HG03442 (cell line): Measurements from ENCODE around the gene SETD6.
"Not testable (repeated sequence)": the region's sequence is repeated elsewhere in the genome, so short reads cannot be mapped to it uniquely, and the experiment has no call there.

ENCODE experiments used
- ATAC-seq: cut with Tn5 transposase; IDR thresholded peaks from one replicate; pipeline ENCODE4 v1.9.1; 2021; ENCODE audit warnings: mild to moderate bottlenecking, moderate library complexity; ENCODE audit not compliant: unreplicated experiment

SETD6 gene, protein sequence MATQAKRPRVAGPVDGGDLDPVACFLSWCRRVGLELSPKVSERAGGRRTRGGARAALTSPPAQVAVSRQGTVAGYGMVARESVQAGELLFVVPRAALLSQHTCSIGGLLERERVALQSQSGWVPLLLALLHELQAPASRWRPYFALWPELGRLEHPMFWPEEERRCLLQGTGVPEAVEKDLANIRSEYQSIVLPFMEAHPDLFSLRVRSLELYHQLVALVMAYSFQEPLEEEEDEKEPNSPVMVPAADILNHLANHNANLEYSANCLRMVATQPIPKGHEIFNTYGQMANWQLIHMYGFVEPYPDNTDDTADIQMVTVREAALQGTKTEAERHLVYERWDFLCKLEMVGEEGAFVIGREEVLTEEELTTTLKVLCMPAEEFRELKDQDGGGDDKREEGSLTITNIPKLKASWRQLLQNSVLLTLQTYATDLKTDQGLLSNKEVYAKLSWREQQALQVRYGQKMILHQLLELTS

DNA sequence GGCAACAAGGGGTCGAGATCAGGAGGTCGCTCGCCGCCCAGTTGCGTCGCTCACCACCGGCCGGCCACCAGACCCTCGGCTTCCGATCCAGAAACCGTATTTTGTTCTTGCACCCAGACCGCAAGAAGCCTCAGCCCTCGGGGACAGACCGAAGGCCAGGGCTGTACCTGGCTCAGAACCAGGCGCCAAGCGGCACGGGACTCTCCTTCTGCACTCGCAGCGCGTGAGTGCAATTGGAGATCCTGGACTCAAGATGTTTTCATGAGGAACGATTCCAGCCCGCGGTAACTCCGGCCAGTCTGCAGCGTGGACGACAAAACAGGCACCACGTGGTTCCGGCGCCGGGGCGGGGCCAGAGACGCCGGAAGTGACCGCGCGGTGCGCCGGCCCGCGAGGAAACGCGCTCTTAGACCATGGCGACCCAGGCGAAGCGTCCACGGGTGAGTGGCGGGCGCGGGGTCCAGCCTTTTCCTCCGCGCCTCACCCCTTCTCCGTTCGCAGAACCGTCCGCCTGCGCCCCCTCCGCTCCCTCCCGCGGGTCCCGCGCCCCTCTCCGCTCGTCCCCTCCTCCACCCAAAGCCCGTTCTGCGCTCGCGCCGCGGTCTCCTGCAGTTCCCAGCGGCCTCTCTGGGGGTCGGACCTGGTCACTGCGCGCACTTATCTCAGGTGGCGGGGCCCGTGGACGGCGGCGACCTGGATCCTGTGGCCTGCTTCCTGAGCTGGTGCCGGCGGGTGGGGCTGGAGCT lies at the start of gene SETD6:
Gene SETD6, plus strand, starts transcription at position 393 of the 746 bp plus-strand sequence. Its CDS starts 21 bp downstream, at position 414.
- ATAC-seq, result peak; percentile 77

DNA sequence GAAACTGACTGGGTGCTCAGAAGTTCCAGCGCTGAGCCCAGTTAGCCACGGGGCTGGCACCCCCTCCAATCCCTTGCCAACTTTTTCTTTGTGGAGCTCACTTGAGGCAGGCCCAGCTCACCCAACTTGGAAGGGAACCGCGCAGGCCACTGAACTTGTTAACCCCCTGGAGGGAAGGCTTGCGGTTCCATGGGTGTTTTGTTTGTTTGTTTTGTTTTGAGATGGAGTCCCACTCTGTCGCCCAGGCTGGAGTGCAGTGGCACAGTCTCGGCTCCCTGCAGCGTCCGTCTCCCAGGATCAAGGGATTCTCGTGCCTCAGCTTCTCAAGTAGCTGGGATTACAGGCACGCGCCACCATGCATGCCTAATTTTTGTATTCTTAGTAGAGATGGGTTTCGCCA lies 49.5 kb upstream of the SETD6 start:
- no peak for ATAC-seq

DNA sequence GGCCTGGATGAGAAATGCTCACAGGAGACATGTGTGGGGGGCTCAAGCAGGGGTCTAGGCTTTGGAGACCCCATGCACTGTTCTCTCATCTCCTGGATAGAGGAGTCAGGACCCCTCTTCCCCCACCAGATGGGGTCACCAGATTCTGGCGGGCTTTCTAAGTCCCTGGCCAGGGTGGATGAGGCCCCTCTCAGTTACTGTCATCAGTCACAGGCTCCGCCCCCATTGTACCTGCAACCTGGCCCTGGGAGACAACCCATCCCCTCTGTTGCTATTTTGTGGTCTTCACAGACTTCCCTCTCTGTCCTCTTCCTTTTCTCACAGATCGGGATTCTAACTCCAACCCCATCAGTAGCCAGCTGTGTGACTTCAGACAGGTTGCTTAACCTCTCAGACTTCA lies 48.9 kb upstream of the SETD6 start:
- ATAC-seq, result no peak

DNA sequence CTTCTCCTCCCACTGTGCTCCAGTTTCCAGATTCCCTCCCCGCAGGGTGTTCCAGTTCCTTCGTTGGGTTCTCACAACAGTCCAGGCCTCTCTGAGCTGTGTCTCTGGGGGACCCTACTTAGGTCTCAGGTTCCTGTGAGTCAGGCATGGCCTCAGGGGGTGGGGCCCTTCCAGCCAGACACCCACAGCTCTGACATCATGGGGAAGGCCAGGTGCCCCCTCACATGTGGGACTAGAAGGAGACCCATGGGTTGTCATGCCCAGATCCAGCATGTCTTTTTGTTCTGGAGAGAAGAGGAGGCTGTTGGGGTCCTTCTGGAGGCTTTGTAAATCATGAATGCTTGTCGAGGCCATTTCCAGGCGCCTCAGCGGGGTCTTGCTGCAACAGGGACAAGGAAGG lies 47.4 kb upstream of the SETD6 start:
- ATAC-seq, result no peak

DNA sequence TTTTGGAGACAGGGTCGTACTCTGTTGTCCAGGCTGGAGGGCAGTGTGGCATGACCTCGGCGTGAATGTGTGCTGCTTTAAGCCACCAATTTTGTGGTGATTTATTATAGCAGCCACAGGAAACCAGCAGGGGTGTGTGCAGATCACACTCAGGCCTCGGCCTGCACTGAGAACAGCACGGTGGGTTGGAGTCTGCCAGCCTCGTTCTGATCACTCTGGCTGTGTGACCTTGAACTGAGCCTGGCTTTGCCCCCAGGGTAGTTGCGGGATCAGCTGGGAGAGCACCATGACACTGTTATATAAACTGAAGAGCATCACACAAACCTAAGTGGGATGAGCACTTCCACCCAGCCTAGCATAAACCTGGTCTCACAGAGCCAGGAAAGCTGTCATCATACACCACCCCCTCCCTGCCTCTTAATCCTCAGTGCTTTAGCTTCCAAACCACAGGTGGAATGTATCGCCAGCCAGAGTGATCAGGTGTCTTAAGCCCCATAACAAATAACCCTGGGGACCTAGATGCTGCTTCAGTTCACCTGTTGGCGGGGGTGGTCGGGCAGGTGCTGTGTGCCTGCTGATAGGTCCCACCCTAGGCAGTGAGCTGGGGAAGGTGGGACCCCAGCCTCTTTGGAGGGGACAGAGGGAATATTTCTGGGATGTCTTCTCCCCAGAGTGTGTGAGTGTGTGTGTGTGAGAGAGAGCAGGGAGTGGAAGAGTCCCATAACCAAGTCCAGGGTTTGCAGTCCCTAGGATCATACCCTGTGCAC lies 43.9 kb upstream of the SETD6 start:
- ATAC-seq, result no peak

DNA sequence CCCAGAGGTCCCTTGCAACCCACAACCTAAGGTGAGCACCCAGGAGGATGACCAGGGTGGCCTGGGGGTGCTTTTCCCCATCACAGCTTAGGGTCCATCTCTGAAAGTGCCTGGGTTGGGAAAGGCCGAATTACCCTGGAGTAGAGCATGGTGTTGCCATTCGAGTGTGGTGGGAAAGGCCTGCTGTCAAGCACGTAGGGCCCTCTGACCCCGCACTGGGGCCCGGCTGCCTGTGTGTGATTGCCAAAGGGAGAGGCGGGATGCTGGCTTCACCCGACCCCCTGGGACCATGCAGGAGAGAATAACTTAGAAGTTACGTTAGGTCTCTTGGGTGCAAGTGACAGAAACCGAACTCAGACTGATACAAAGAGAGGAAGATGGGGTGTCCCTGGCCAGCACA lies 43.1 kb upstream of the SETD6 start:
- no peak for ATAC-seq

DNA sequence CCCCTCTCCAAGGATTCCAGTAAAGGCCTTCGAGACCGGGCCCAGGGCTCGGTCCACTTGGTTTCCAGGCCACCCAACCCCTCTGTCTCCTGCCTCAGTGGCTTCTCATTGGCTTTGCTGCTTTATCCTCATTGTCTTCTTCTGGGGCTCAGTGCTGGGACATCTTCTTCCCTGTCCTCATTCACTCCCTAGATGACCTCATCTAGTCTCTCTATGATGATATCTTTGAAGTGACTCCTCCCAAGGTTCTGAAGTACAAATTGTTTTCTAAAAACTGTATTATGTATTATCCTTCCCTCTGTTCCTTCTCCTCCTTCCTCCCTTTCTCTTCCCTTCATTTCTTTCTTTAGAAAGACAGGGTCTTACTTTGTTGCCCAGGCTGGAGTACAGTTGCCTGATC lies 42.5 kb upstream of the SETD6 start:
- ATAC-seq, result no peak

DNA sequence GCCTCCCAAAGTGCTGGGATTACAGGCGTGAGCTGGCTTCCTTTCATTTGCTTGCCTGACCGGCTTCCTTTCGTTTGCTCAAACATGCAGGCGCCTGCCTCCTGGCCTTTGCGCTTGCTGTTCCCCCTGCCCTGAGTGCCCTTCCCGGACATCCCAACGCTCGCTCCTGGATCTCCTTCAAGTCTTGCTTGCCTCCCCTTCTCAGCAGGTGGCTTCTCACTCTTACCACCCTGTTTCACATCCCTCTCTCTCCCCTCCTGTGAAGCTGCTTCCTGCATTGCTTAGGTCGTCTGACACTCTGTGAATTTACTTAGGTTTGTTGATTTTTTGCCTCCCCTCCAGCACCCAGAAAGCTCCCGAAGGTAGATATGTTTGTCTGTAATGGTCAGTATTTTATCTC lies 41.0 kb upstream of the SETD6 start:
- no peak for ATAC-seq

DNA sequence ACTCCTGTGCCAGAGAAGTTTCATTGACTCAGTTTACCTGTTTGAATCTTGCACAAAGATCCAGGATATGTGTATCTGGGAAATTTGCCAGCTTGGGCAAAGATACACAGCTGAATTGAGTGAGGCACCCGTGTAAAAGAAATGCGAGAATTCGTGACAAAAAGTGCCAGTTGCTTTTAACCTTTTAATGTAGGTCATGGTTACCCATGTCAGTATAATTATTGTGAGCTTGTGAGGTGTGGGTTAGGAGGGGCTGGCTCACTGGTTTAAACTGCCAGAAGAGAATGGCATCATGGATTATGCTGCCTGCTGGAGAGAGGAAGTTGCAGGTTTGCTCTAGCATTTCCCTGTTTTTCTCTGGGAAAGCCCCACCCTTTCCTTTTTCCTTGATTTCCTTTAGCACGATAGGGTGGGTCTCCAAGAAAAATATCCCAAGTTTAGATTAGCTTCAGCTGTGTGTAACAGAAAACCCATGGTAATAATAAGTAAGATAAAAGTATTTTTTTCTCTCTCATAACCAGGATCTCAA lies 40.2 kb upstream of the SETD6 start:
- no peak for ATAC-seq

DNA sequence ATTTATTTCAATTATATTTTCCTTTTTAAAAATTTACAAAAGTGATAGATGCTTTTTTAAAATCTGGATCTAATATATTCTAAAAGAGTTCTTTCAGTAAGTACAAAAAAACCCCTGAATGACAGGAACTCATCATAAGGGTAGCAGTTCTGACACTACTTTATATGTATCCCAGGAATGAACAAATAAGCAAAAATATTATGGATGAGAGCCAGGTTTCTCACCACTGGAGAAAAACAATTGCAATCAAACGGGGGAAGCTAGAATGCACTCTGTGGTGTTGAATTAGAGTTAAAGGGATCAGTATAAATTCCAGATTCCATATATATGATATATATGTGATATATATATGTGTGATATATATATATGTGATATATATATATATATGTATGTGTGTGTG lies 38.5 kb upstream of the SETD6 start:
- ATAC-seq, result no peak

DNA sequence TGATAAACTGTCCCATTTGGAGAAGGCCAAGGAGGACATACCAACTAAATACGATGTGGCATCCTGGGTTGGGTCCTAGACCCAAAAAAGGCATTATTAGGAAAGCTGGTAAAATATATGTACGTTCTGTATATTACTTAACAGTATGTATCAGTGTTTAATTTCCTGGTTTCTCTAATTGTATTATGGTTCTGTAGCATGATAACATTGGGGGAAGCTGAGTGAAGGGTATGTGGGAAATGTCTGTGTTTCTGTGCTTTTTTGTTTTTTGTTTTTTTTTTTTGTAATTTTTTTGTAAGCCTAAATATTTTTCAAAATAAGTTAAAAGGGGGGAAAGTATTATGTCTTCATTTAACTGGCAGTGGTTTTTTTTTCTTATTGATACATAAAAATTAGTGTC lies 36.9 kb upstream of the SETD6 start:
- ATAC-seq, result no peak

DNA sequence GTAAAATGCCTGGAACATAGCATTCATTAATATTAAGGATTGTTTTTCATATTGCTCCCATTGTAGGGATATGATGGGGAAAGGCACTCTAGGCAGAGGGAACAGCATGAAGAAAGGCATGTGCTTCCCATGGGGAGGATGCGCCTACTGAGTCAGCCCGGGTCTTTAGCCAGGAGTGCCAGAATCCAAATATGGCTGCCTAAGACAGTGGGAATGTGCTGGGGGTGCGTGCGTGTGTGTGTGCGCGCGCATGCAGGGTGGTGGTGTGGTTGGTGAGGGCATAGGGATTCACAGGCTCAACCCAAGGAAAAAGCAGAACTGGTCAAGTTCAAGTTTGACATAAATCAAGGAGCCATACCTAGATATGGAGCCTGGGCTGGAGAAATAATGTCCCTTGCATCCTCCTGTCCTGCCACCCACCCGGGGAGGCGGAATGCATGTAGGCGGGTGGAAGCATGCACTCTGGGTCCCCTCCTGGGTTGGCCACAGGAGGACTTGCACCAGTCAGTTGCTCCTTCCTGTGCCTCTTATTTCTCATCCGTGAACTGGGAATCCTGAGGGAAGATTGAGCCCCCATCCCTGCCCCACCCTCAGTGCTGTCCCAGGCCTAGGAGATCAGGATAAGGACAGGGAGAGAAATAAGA lies 34.0 kb upstream of the SETD6 start:
- no peak for ATAC-seq

DNA sequence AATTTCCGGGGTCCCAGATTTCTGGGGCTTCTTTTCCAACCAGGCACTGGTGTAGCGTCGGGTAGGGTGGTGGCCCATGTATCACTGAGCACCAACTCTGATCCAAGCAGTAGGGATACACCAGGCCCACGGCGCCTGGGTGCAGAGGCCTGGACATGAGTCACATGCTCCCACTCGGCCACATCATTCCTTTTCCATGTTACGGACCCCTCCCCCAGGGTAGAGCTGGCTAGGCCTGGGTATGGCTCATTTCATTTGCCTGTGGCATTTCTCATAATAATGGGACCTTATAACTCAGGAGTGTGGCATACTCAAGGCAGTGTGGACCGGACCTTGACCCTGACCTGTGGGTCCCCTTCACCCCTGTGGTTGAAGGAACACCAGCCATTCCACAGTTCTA lies 33.4 kb upstream of the SETD6 start:
- ATAC-seq, result no peak

DNA sequence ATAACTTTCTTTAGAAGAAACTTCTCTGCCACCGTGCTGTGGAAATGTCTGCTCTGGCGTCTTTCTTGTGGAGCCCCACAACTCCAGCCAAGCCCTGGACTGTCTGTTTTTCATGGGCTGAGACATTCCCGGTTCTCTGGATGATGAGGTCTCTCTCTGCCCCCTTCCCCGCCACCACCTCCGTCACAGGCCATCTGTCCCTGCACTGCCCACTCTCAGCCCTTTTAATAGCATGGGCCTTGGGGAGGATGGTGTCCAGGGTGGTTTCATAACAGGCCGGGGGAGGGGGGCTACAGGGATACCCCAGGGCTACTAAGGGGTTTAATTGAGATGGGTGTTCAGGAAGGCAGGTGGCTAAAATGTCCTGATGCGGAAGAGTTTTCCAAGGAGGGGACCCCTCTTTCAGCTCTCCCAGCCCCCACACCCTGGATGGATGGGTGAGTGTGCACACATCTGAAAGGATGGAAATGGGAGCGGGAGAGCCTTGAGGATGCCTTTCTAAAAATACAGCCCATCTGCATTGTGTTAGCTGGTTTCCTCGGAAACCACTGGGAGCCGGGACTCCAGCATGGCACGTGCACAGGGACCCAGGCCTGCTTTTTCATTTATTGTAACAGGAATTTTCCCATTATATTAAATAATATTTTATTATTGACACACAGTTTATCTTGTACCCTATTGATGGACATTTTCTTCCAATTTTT lies 30.0 kb upstream of the SETD6 start:
- no peak for ATAC-seq

DNA sequence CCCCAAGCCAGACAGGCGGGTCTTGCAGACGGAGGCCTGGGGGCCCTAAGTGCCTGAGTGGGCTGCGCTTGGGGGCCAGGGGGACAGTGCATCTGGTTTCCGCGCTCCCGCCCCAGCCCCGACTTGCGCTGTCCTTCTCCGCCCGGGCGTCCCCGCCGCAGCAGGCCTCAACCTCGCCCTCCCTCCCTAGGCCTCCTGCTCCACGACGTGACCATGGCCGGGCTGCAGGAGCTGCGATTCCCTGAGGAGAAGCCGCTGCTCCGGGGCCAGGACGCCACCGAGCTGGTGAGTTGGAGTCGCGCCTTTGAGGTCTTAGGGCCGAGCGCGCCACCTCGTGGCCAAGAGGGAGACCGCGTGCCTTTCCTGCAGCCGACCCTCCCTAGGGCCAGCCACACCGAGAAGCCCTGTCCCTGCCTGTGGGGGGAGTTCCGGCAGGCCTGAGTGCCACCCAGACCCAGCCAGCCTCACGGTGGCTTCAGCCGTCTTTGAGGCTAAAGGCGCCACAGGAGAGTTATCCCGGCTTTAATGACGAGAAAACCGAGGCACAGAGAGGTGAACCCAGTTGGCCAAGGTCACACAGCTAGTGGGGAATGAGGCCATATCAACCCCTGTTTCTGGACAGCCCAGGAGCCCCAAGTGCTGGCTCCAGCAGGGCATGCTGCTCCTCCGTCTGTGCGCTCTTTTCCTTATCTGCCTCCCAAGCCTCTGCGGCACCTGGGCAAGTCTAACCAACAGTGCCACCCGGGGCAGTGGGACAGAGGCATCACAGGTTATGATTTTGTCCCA lies 27.6 kb upstream of the SETD6 start:
- peak; percentile 78 for ATAC-seq

DNA sequence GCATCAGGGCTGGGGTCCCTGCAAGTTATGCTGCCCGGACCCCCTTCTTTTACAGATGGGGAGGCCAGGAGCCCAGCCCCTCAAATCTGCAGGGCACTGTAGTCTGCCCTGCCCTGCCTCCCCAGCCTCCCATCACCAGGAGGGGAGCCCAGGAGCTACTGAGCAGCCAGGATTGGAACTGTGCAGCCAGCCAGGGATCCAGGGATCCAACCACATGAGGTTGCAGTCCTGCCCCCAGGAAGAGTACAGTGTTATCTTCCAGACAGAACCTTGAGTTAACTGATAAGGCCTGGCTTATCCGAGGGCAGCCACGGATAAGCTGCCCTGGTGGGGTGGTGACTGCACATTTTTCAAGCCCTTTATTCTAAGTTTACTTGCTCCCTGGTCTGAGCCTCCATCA lies 26.8 kb upstream of the SETD6 start:
- ATAC-seq, result no peak

DNA sequence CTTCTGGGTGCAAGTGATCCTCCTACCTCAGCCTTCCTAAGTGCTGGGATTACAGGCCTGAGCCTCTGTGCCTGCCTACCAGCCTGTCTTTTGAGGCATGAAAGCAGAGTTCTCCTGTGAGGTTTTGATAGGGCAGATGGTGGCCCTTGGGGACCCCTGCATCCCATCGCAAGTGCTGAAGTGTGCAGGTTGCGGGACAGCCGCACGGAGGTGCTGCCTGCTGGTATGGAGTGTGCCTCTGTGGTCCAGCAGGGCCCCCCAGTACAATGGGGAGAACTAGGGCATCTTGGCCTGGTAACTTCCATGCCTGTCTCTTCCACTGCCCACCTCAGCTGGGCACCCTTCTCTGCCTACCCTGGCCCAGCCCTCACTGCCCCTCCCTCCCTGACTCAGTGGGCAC lies 25.3 kb upstream of the SETD6 start:
- no peak for ATAC-seq

DNA sequence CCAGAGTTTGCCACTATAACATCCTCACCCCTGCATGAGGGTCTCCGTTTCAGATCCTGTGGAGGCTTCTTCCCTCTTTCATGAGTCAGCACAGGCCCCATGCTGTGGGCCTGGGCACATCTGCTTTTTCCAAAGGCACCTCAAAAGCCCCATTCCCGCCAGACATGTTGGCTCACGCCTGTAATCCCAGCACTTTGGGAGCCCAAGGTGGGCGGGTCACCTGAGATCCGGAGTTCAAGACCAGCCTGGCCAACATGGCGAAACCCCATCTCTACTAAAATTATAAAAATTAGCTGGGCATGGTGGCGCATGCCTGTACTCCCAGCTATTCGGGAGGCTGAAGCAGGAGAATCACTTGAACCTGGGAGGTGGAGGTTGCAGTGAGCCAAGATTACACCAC lies 24.8 kb upstream of the SETD6 start:
- ATAC-seq, result not testable (repeated sequence)

DNA sequence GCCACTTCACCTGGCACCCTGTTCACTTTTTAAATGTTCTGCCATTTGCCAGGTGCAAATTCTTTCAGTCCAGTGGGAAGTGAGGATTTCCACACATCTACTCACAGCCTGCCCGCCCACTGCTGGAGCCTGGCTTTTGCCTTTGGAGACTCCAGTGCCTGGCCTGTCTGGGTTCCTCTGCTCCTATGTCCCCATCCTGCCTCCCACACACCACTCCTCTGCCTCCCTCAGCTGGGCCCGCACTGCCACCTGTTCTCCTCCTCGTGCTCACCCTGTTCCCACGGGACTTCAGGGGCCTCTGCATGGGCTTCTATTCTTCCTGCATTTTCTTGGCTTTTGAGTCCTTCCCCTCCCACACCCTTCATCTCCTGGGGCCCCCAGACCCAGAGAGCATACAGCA lies 23.3 kb upstream of the SETD6 start:
- no peak for ATAC-seq
